HEK293T (cell line): Measurements from ENCODE around the gene SH3GL2.

Experiments used
- ARNT ChIP-seq: fragments of 450-650 bp; IDR thresholded peaks from 2 replicates; pipeline ENCODE4 v1.6.1; 2017; ENCODE audit warnings: mild to moderate bottlenecking
- CTBP1 ChIP-seq: fragments of 450-650 bp; IDR thresholded peaks from 2 replicates; pipeline ENCODE4 v1.6.1; 2016; ENCODE audit warnings: borderline replicate concordance
- FOXA1 ChIP-seq: fragments of 450-650 bp; IDR thresholded peaks from 2 replicates; pipeline ENCODE4 v1.6.1; 2016; ENCODE audit warnings: mild to moderate bottlenecking
- FOXK2 ChIP-seq: fragments of 450-650 bp; IDR thresholded peaks from 2 replicates; pipeline ENCODE4 v1.6.1; 2016; ENCODE audit warnings: mild to moderate bottlenecking
- FOXM1 ChIP-seq: fragments of 450-650 bp; IDR thresholded peaks from 2 replicates; pipeline ENCODE4 v1.6.1; 2017; ENCODE audit warnings: mild to moderate bottlenecking, borderline replicate concordance
- HDGF ChIP-seq: fragments of 450-650 bp; IDR thresholded peaks from 2 replicates; pipeline ENCODE4 v1.6.1; 2017; ENCODE audit warnings: antibody characterized with exemption, borderline replicate concordance
- SP1 ChIP-seq: fragments of 450-650 bp; IDR thresholded peaks from 2 replicates; pipeline ENCODE4 v1.6.1; 2017
- TARDBP ChIP-seq: fragments of 450-650 bp; IDR thresholded peaks from 2 replicates; pipeline ENCODE4 v1.6.1; 2016

DNA sequence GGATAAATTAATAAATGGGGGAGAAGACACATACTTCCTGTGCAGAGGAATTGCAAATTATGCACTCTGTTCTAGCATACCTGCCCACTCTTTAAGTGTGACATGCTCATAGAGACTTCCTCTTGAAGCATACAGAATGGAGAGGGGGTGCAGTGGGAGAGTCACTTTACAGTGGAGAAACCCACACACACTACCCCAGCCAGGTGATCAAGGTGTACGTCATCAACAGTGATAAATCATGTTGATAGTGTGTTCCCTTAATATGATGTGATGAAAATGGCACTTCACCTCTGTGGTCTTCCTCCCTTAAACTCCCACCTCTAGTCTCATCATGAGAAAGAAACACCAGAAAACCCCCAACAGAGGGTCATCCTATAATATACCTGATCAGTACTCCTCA, 110.0 kb downstream of the SH3GL2 start:
- TF ChIP-seq CTBP1 (no peak), HDGF (no peak), SP1 (no peak), FOXM1 (no peak), FOXA1 (no peak), FOXK2 (no peak), ARNT (no peak), TARDBP (no peak)
